ENCODE measurements around the gene METTL14. TPM values are rescaled to one million over a fixed set of nuclear protein-coding genes. Genes with fewer than 3 reads are reported as not detected.
"Not testable (repeated sequence)": the region's sequence is repeated elsewhere in the genome, so short reads cannot be mapped to it uniquely, and the experiment has no call there.

Gene METTL14
- polyA plus RNA-seq (2013): 21.9 TPM

- Histone ChIP-seq H3K4me1 (ENCODE audit: control extremely low read depth in 1 of 4, control insufficient read depth in 4 of 4, insufficient read depth in 4 of 4, low read length in 3 of 4) (peaks cover 10 to 23% (median 12%) of the 10 kb centered on the region in 4 experiments), H3K4me3 (ENCODE audit: control insufficient read depth in 1 of 7, extremely low read depth in 1 of 7, insufficient read depth in 4 of 7, low read depth in 2 of 7, low read length in 6 of 7) (peak within 1 kb of the TSS; percentile 54 to 100 (median 95)), H3K9me3 (ENCODE audit: control extremely low read depth in 1 of 5, control insufficient read depth in 4 of 5, insufficient read depth in 2 of 5, low read depth in 1 of 5, low read length in 4 of 5) (no peaks in the 10 kb centered on the region), H3K27me3 (replicated peaks in 2 of 5; ENCODE audit: control insufficient read depth in 4 of 5, insufficient read depth in 5 of 5, low read length in 4 of 5) (no peaks in the 10 kb centered on the region), H3K27ac (ENCODE audit: insufficient read depth in 1 of 2, low read depth in 1 of 2, low read length in 2 of 2, poor library complexity in 1 of 2, severe bottlenecking in 2 of 2) (peak within 1 kb of the TSS; percentile 89 to 93), H3K36me3 (ENCODE audit: control insufficient read depth in 4 of 4, insufficient read depth in 4 of 4, low read length in 3 of 4) (peaks cover 0 to 19% (median 13%) of the 10 kb centered on the region in 4 experiments)
- 6% methylated on average over 36 of the region's 42 CpGs for WGBS (ENCODE audit: insufficient coverage)
- DNase-seq: peak; percentile 93 to 96 (median 96)
- ChIA-PET POLR2A (interaction anchor here (1.0 kb wide), 1 partner anchor 9 kb away, joined by 6 read pairs; no protein-coding TSS in a partner anchor), CTCF (interaction anchor here (0.7 to 1.9 kb wide), 6 partner anchors 10 to 261 kb away, joined by 3 to 8 read pairs (median 4); no protein-coding TSS in a partner anchor)
Observed at GRCh38 chr4:118684873-118685811, at the start of gene METTL14. METTL14 (plus strand) TSS chr4:118685392; CDS start chr4:118685535, 143 bp downstream.

DNA sequence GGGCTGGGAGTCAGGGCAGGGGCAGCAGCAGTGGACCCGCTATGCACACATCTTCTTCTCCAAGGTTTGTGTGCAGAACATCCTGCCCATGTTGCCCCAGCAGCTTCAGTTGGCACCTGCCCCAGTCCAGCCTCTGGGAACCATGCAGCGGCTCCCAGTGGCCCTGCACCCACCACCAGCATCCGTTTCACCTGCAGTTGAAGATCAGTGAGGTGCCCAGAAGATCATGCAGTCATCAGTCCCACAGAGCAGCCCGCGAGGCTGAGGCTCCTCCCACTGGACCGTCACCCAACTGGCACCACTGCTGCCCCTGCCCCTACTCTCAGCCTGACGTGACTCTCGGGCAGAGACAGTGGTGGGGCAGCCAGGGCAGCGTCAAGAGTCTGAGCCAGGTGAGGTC lies 49.1 kb upstream of the METTL14 start:
- H3K4me3 ChIP-seq (ENCODE audit: control insufficient read depth in 1 of 7, extremely low read depth in 1 of 7, insufficient read depth in 4 of 7, low read depth in 2 of 7, low read length in 6 of 7); H3K27me3 ChIP-seq (replicated peaks in 2 of 5; ENCODE audit: control insufficient read depth in 4 of 5, insufficient read depth in 5 of 5, low read length in 4 of 5); H3K9me3 ChIP-seq (ENCODE audit: control extremely low read depth in 1 of 5, control insufficient read depth in 4 of 5, insufficient read depth in 2 of 5, low read depth in 1 of 5, low read length in 4 of 5); POLR2A ChIA-PET; DNase-seq; H3K4me1 ChIP-seq (ENCODE audit: control extremely low read depth in 1 of 4, control insufficient read depth in 4 of 4, insufficient read depth in 4 of 4, low read length in 3 of 4); CTCF ChIA-PET; H3K27ac ChIP-seq (ENCODE audit: insufficient read depth in 1 of 2, low read depth in 1 of 2, low read length in 2 of 2, poor library complexity in 1 of 2, severe bottlenecking in 2 of 2): not testable (repeated sequence)
- peaks cover 0 to 12% (median 4%) of the 10 kb centered on the region in 4 experiments for H3K36me3 ChIP-seq (ENCODE audit: control insufficient read depth in 4 of 4, insufficient read depth in 4 of 4, low read length in 3 of 4)
- WGBS (ENCODE audit: insufficient coverage): no CpG with 5 or more reads among the region's 9 CpGs

DNA sequence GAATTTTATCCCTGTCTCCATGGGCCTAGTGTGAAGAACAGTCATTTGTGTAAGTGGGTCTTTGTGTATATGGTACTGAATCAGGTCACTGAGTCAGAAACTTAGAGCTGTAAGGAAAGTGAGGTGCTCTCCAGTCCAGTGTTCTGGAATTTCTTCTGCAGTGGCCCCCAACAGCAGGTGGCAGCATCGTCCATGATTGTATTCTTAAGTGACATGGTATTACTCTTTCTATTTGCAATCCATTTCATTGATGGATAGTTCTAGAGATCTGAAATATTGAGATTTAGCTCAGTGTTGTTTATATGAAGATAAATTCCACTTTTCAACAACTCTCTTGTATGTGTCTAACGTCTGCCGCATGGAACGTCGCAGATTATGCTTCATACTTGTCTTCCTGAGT lies 20.5 kb upstream of the METTL14 start:
- H3K9me3 ChIP-seq (ENCODE audit: control extremely low read depth in 1 of 5, control insufficient read depth in 4 of 5, insufficient read depth in 2 of 5, low read depth in 1 of 5, low read length in 4 of 5); H3K4me3 ChIP-seq (ENCODE audit: control insufficient read depth in 1 of 7, extremely low read depth in 1 of 7, insufficient read depth in 4 of 7, low read depth in 2 of 7, low read length in 6 of 7); H3K27me3 ChIP-seq (replicated peaks in 2 of 5; ENCODE audit: control insufficient read depth in 4 of 5, insufficient read depth in 5 of 5, low read length in 4 of 5); POLR2A ChIA-PET; H3K4me1 ChIP-seq (ENCODE audit: control extremely low read depth in 1 of 4, control insufficient read depth in 4 of 4, insufficient read depth in 4 of 4, low read length in 3 of 4); H3K36me3 ChIP-seq (ENCODE audit: control insufficient read depth in 4 of 4, insufficient read depth in 4 of 4, low read length in 3 of 4); H3K27ac ChIP-seq (ENCODE audit: insufficient read depth in 1 of 2, low read depth in 1 of 2, low read length in 2 of 2, poor library complexity in 1 of 2, severe bottlenecking in 2 of 2); CTCF ChIA-PET: not testable (repeated sequence)
- DNase-seq: peak in 2 of 3 donors; percentile 19 to 30
- WGBS (ENCODE audit: insufficient coverage): no CpG with 5 or more reads among the region's 5 CpGs

DNA sequence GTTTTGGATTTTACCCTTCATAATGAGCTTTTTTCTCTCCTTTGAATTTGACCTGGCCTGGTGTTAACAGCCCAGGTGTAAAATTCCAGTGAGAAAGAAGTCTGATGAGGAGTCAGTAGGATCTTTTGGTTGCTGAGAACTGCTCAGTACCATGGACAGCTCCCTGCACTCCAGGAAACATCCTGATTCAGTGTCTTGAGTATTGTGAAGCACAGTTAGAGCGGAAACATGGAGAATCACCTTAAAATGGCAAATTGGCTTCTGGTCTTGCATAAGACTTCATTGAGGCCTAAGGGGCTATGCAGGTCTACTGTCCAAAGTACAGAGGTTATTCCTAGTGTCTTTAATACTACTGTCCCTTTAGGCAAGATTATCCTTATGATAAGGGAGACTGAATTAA lies 16.0 kb upstream of the METTL14 start:
- H3K27ac ChIP-seq (ENCODE audit: insufficient read depth in 1 of 2, low read depth in 1 of 2, low read length in 2 of 2, poor library complexity in 1 of 2, severe bottlenecking in 2 of 2); POLR2A ChIA-PET; H3K4me3 ChIP-seq (ENCODE audit: control insufficient read depth in 1 of 7, extremely low read depth in 1 of 7, insufficient read depth in 4 of 7, low read depth in 2 of 7, low read length in 6 of 7); CTCF ChIA-PET; H3K9me3 ChIP-seq (ENCODE audit: control extremely low read depth in 1 of 5, control insufficient read depth in 4 of 5, insufficient read depth in 2 of 5, low read depth in 1 of 5, low read length in 4 of 5); H3K36me3 ChIP-seq (ENCODE audit: control insufficient read depth in 4 of 4, insufficient read depth in 4 of 4, low read length in 3 of 4); H3K4me1 ChIP-seq (ENCODE audit: control extremely low read depth in 1 of 4, control insufficient read depth in 4 of 4, insufficient read depth in 4 of 4, low read length in 3 of 4); H3K27me3 ChIP-seq (replicated peaks in 2 of 5; ENCODE audit: control insufficient read depth in 4 of 5, insufficient read depth in 5 of 5, low read length in 4 of 5): not testable (repeated sequence)
- DNase-seq: peak; percentile 49 to 78 (median 78)
- no CpG with 5 or more reads among the region's 1 CpG for WGBS (ENCODE audit: insufficient coverage)

GRCh38 chr4:118670968-118671367 lies 14.2 kb upstream of the METTL14 start:
- H3K27ac ChIP-seq (ENCODE audit: insufficient read depth in 1 of 2, low read depth in 1 of 2, low read length in 2 of 2, poor library complexity in 1 of 2, severe bottlenecking in 2 of 2); POLR2A ChIA-PET; H3K9me3 ChIP-seq (ENCODE audit: control extremely low read depth in 1 of 5, control insufficient read depth in 4 of 5, insufficient read depth in 2 of 5, low read depth in 1 of 5, low read length in 4 of 5); H3K4me1 ChIP-seq (ENCODE audit: control extremely low read depth in 1 of 4, control insufficient read depth in 4 of 4, insufficient read depth in 4 of 4, low read length in 3 of 4); H3K4me3 ChIP-seq (ENCODE audit: control insufficient read depth in 1 of 7, extremely low read depth in 1 of 7, insufficient read depth in 4 of 7, low read depth in 2 of 7, low read length in 6 of 7); DNase-seq; H3K27me3 ChIP-seq (replicated peaks in 2 of 5; ENCODE audit: control insufficient read depth in 4 of 5, insufficient read depth in 5 of 5, low read length in 4 of 5); H3K36me3 ChIP-seq (ENCODE audit: control insufficient read depth in 4 of 4, insufficient read depth in 4 of 4, low read length in 3 of 4): not testable (repeated sequence)
- CTCF ChIA-PET: interaction anchor here (1.5 kb wide), 1 partner anchor 14 kb away, joined by 6 read pairs; the partner anchor contains the start of gene METTL14
- no CpG with 5 or more reads among the region's 2 CpGs for WGBS (ENCODE audit: insufficient coverage)

DNA sequence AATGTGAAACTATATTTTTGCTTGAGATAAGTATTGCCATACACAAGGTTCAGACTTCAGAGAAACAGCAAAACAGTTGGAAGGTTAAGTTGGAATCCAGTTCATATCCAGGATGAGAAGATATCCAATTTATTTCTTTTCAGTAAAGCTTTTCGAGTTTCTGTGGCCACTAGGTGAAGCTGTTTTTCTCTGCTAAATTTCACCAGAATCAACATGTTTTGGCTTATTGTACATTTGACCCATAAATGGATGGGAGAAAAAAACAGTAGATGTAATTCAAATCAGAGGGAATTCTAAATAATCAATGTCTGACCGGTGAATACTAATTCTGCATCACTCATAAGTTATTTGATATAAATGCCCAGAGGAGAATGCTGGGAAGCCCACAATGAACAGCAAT lies 9.1 kb upstream of the METTL14 start:
- no peaks in the 10 kb centered on the region for H3K27me3 ChIP-seq (replicated peaks in 2 of 5; ENCODE audit: control insufficient read depth in 4 of 5, insufficient read depth in 5 of 5, low read length in 4 of 5)
- H3K27ac ChIP-seq (ENCODE audit: insufficient read depth in 1 of 2, low read depth in 1 of 2, low read length in 2 of 2, poor library complexity in 1 of 2, severe bottlenecking in 2 of 2): no peak overlapping the region
- H3K9me3 ChIP-seq (ENCODE audit: control extremely low read depth in 1 of 5, control insufficient read depth in 4 of 5, insufficient read depth in 2 of 5, low read depth in 1 of 5, low read length in 4 of 5): no peaks in the 10 kb centered on the region
- ChIA-PET CTCF (no interaction called here), POLR2A (no interaction called here)
- H3K4me1 ChIP-seq (ENCODE audit: control extremely low read depth in 1 of 4, control insufficient read depth in 4 of 4, insufficient read depth in 4 of 4, low read length in 3 of 4): no peaks in the 10 kb centered on the region
- DNase-seq: no peak
- H3K4me3 ChIP-seq (ENCODE audit: control insufficient read depth in 1 of 7, extremely low read depth in 1 of 7, insufficient read depth in 4 of 7, low read depth in 2 of 7, low read length in 6 of 7): no peak overlapping the region
- H3K36me3 ChIP-seq (ENCODE audit: control insufficient read depth in 4 of 4, insufficient read depth in 4 of 4, low read length in 3 of 4): no peaks in the 10 kb centered on the region
- 100% methylated on average over 1 of the region's 2 CpGs for WGBS (ENCODE audit: insufficient coverage)

DNA sequence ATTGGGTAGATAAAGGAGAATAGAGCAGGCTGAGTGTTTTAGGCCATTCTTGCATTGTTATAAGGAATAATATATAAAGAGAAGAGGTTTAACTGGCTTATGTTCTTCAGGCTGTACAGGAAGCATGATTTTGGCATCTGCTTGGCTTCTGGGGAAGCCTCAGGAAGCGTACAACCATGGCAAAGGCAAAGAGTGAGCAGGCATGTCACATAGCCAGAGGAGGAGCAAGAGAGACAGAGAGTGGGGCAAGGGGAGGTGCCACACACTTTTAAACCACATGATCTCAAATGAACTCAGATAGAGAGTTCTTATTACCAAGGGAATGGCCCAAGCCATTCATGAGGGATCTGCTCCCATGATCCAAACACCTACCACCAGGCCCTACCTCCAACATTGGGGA lies 4.4 kb upstream of the METTL14 start:
- Histone ChIP-seq H3K4me3 (ENCODE audit: control insufficient read depth in 1 of 7, extremely low read depth in 1 of 7, insufficient read depth in 4 of 7, low read depth in 2 of 7, low read length in 6 of 7) (no peak overlapping the region), H3K4me1 (ENCODE audit: control extremely low read depth in 1 of 4, control insufficient read depth in 4 of 4, insufficient read depth in 4 of 4, low read length in 3 of 4) (peaks cover under 1 to 8% (median 3%) of the 10 kb centered on the region in 4 experiments), H3K27me3 (replicated peaks in 2 of 5; ENCODE audit: control insufficient read depth in 4 of 5, insufficient read depth in 5 of 5, low read length in 4 of 5) (no peaks in the 10 kb centered on the region), H3K36me3 (ENCODE audit: control insufficient read depth in 4 of 4, insufficient read depth in 4 of 4, low read length in 3 of 4) (no peaks in the 10 kb centered on the region), H3K27ac (ENCODE audit: insufficient read depth in 1 of 2, low read depth in 1 of 2, low read length in 2 of 2, poor library complexity in 1 of 2, severe bottlenecking in 2 of 2) (no peak overlapping the region), H3K9me3 (ENCODE audit: control extremely low read depth in 1 of 5, control insufficient read depth in 4 of 5, insufficient read depth in 2 of 5, low read depth in 1 of 5, low read length in 4 of 5) (no peaks in the 10 kb centered on the region)
- no peak for DNase-seq
- ChIA-PET POLR2A (no interaction called here), CTCF (no interaction called here)
- WGBS (ENCODE audit: insufficient coverage): 100% methylated on average over 1 of the region's 1 CpG

All from common myeloid progenitor, CD34-positive (primary cell).